HCT116 (cell line): ENCODE data around the gene LRIG1.

ENCODE experiments used
- CTCF ChIP-seq, 3 experiments: fragments of 200-600 bp in 1 of 3; sonication (generic) in 1 of 3; IDR thresholded peaks in 2 of 3; conservative IDR thresholded peaks in 1 of 3; 2 replicates each; pipeline ENCODE4 v1.5.1; 2012 to 2017; ENCODE audit warnings: low read depth in 2 of 3, low read length in 2 of 3, antibody characterized with exemption in 1 of 3, borderline replicate concordance in 1 of 3, control low read depth in 1 of 3, mild to moderate bottlenecking in 1 of 3, mixed read lengths in 1 of 3, mixed run types in 1 of 3, moderate library complexity in 1 of 3; ENCODE audit not compliant: insufficient read depth in 1 of 3
- ELF1 ChIP-seq: IDR thresholded peaks from 2 replicates; pipeline ENCODE4 v1.6.1; 2012; ENCODE audit warnings: low read depth, borderline replicate concordance
- EZH2 ChIP-seq: fragments of 200-600 bp; sonication (generic); IDR thresholded peaks from 2 replicates; pipeline ENCODE4 v1.6.1; 2017; ENCODE audit warnings: antibody characterized with exemption, mixed run types
- EZH2phosphoT487 ChIP-seq: fragments of 200-600 bp; IDR thresholded peaks from 2 replicates; pipeline ENCODE4 v1.6.1; 2018; ENCODE audit warnings: antibody characterized with exemption, borderline replicate concordance
- POLR2A ChIP-seq: IDR thresholded peaks from 2 replicates; pipeline ENCODE4 v1.7.0; 2011; ENCODE audit warnings: borderline replicate concordance; ENCODE audit not compliant: insufficient read depth, insufficient read length; ENCODE audit errors: extremely low read depth

GRCh38 chr3:66427951-66428474 lies 72.8 kb downstream of the LRIG1 start:
- TF ChIP-seq CTCF (IDR thresholded peaks at IDR 0.05 in 2 of 3, conservative IDR thresholded peaks at IDR 0.05 in 1 of 3; ENCODE audit: borderline replicate concordance in 1 of 3, insufficient read depth in 1 of 3, low read depth in 2 of 3, low read length in 2 of 3) (no peak), POLR2A (no peak), EZH2phosphoT487 (no peak), ELF1 (no peak), EZH2 (no peak)
